ENCODE data around the gene TTC9B. TPM values are rescaled to one million over a fixed set of nuclear protein-coding genes. Genes with fewer than 3 reads are reported as not detected.

Gene TTC9B
- total and polyA plus RNA-seq, 2 of the 8 experiments (the other 6 are each of a cell fraction or from before 2014, with no cell fraction given), result 0.26 TPM; not detected in 1

GRCh38 chr19:40214936-40215335 lies 3.2 kb downstream of the TTC9B start:
- peaks cover 0 to 10% (median 6%) of the 10 kb centered on the region in 4 experiments; a peak in 5 of 7 replicates for H3K4me1 ChIP-seq (replicated peaks in 1 of 4; ENCODE audit: control insufficient read depth in 3 of 4, insufficient read depth in 4 of 4, low read length in 3 of 4)
- FAIRE-seq, result no peak
- no peak overlapping the region for H3K56ac ChIP-seq (replicated peaks; ENCODE audit: insufficient read length, low read depth, low read length)
- H2BK5ac ChIP-seq (ENCODE audit: low read depth, low read length), result no peak overlapping the region
- no peak overlapping the region for H3K9ac ChIP-seq (replicated peaks in 1 of 4; ENCODE audit: extremely low read depth in 1 of 4, low read depth in 3 of 4, low read length in 3 of 4)
- H4K20me1 ChIP-seq (replicated peaks in 1 of 2; ENCODE audit: control insufficient read depth in 1 of 2, insufficient read depth in 2 of 2, low read length in 2 of 2), result peaks cover 3 to 4% of the 10 kb centered on the region in 2 experiments
- no peak overlapping the region for H2AFZ ChIP-seq (ENCODE audit: low read length)
- peaks cover 7% of the 10 kb centered on the region; the same call in 1 of the 2 replicates for H3K23me2 ChIP-seq (ENCODE audit: low read depth, low read length)
- H2BK120ac ChIP-seq (replicated peaks; ENCODE audit: low read depth, low read length), result no peak overlapping the region
- no peak overlapping the region for H3K14ac ChIP-seq (ENCODE audit: insufficient read length)
- no peak overlapping the region for H3K23ac ChIP-seq (ENCODE audit: insufficient read length)
- no peak overlapping the region for H3K4ac ChIP-seq (replicated peaks; ENCODE audit: insufficient read length, low read depth, low read length)
- no peak overlapping the region for H2AK5ac ChIP-seq (ENCODE audit: low read depth, low read length)
- no peak overlapping the region for H2BK15ac ChIP-seq (ENCODE audit: low read length)
- no peak overlapping the region for H4K91ac ChIP-seq (replicated peaks; ENCODE audit: insufficient read length, low read length)
- H2BK12ac ChIP-seq (ENCODE audit: low read depth, low read length), result no peak overlapping the region
- no peak overlapping the region for H3K4me3 ChIP-seq (ENCODE audit: extremely low read depth in 1 of 4, insufficient read depth in 2 of 4, low read depth in 3 of 4, low read length in 4 of 4)
- ChIA-PET POLR2A (ENCODE audit: partially characterized antibody) (no interaction called here), CTCF (ENCODE audit: partially characterized antibody) (interaction anchor here (1.2 to 1.9 kb wide), 2 partner anchors 8 to 76 kb away, joined by 4 to 5 read pairs; no protein-coding TSS in a partner anchor)
- no peak overlapping the region for H2BK20ac ChIP-seq (ENCODE audit: low read length)
- no peaks in the 10 kb centered on the region for H3K79me2 ChIP-seq (ENCODE audit: control insufficient read depth in 1 of 2, insufficient read depth in 2 of 2, low read length in 2 of 2)
- DNase-seq (ENCODE audit: low read depth in 1 of 2, low spot score in 2 of 2), result no peak
- 95% methylated on average over 14 of the region's 22 CpGs; no CpG with 5 or more reads in 1 of the 2 experiments for WGBS, 2 experiments (ENCODE audit: extremely low coverage in 1 of 2, insufficient coverage in 1 of 2, insufficient read length in 1 of 2, insufficient replicate concordance in 2 of 2, low coverage in 1 of 2, low lambda C conversion rate in 2 of 2, missing lambda C conversion rate in 1 of 2)
- H3K36me3 ChIP-seq (ENCODE audit: control insufficient read depth in 2 of 4, insufficient read depth in 4 of 4, low read length in 3 of 4), result no peaks in the 10 kb centered on the region
- H4K8ac ChIP-seq (ENCODE audit: extremely low read depth, insufficient read depth, low read length), result no peak overlapping the region
- H4K5ac ChIP-seq (ENCODE audit: insufficient read length, low read depth, low read length), result no peak overlapping the region
- no peaks in the 10 kb centered on the region for H3K9me3 ChIP-seq (ENCODE audit: insufficient read depth in 2 of 2, low read depth in 1 of 2, low read length in 1 of 2)
- H3K27me3 ChIP-seq (replicated peaks in 1 of 4; ENCODE audit: control insufficient read depth in 3 of 4, extremely low read depth in 1 of 4, insufficient read depth in 3 of 4, low read length in 3 of 4), result peaks cover 3 to 21% (median 16%) of the 10 kb centered on the region in 4 experiments
- H3K79me1 ChIP-seq (ENCODE audit: low read depth, low read length), result no peaks in the 10 kb centered on the region
- H3K27ac ChIP-seq (ENCODE audit: low read depth, low read length), result no peak overlapping the region
- no peak overlapping the region for H3K4me2 ChIP-seq (ENCODE audit: insufficient read depth in 1 of 2, low read depth in 2 of 2, low read length in 2 of 2)
- no peak overlapping the region for H3K18ac ChIP-seq (ENCODE audit: extremely low read depth, low read length)
- TF ChIP-seq CTBP2 (IDR thresholded peaks at IDR 0.05; ENCODE audit: borderline replicate concordance, insufficient read depth, insufficient read length, low read length), result no peak
- no peak for TF ChIP-seq ATF2 (IDR thresholded peaks at IDR 0.05; ENCODE audit: low read length)
- TF ChIP-seq POU5F1 (IDR thresholded peaks at IDR 0.05; ENCODE audit: low read depth, low read length), result no peak
- TF ChIP-seq ATF3 (IDR thresholded peaks at IDR 0.05; ENCODE audit: insufficient read depth, low read depth, low read length), result no peak
- no peak for TF ChIP-seq ASH2L (IDR thresholded peaks at IDR 0.05; ENCODE audit: low read length)
- TF ChIP-seq CHD2 (IDR thresholded peaks at IDR 0.05; ENCODE audit: low read length), result no peak
- no peak for TF ChIP-seq EP300 (IDR thresholded peaks at IDR 0.05; ENCODE audit: borderline replicate concordance in 1 of 2, low read depth in 2 of 2, low read length in 2 of 2)
- no peak for TF ChIP-seq TCF12 (IDR thresholded peaks at IDR 0.05; ENCODE audit: low read depth, low read length)
- TF ChIP-seq SP1 (IDR thresholded peaks at IDR 0.05; ENCODE audit: low read depth, low read length), result no peak
- TF ChIP-seq NRF1 (IDR thresholded peaks at IDR 0.05; ENCODE audit: low read depth, low read length), result no peak
- no peak for TF ChIP-seq YY1 (IDR thresholded peaks at IDR 0.05; ENCODE audit: low read depth, low read length)

Measured in H1 (cell line).